HepG2 (cell line): Measurements from ENCODE around the gene CLDN9. TPM values are rescaled to one million over a fixed set of nuclear protein-coding genes. Genes with fewer than 3 reads are reported as not detected.

Experiments
- AHDC1 ChIP-seq: sonication (generic); formaldehyde crosslinking; IDR thresholded peaks from 2 replicates; pipeline ENCODE4 v1.5.1; 2020; ENCODE audit warnings: mild to moderate bottlenecking, missing genetic modification reagents, borderline replicate concordance
- GRHL1 ChIP-seq: sonication (generic); formaldehyde crosslinking; conservative IDR thresholded peaks from 2 replicates; pipeline ENCODE4 v1.8.0; 2022; ENCODE audit warnings: missing genetic modification reagents
- SKIL ChIP-seq: sonication (generic); formaldehyde crosslinking; IDR thresholded peaks from 2 replicates; pipeline ENCODE4 v1.8.0; 2022; ENCODE audit warnings: missing genetic modification reagents, mild to moderate bottlenecking, moderate library complexity, borderline replicate concordance
- ZFAT ChIP-seq: sonication (generic); formaldehyde crosslinking; conservative IDR thresholded peaks from 2 replicates; pipeline ENCODE4 v1.8.1; 2023; ENCODE audit warnings: missing genetic modification reagents, inconsistent platforms
- ZNF142 ChIP-seq: sonication (generic); formaldehyde crosslinking; IDR thresholded peaks from 2 replicates; pipeline ENCODE4 v1.4.0; 2020; ENCODE audit warnings: missing genetic modification reagents
- ZNF576 ChIP-seq: sonication (generic); formaldehyde crosslinking; IDR thresholded peaks from 2 replicates; pipeline ENCODE4 v1.4.0; 2020; ENCODE audit warnings: mild to moderate bottlenecking, missing genetic modification reagents
- polyA plus RNA-seq, 8 experiments: library from polyadenylated mRNA; depleted of rRNA in 3 of 8; stranded (reverse) in 7 of 8; unstranded in 1 of 8; fragments of >200 nt; fragmentation: Illumina TruSeq in 4 of 8; extraction: Trizol in 4 of 8; gene quantifications; 2 replicates each; pipeline versions ENCODE4 v1.2.1 to v1.2.3, GENCODE V29; 2011 to 2016; ENCODE audit warnings: low read depth in 4 of 8, missing spikeins in 1 of 8, mixed read lengths in 1 of 8; ENCODE audit not compliant: insufficient read depth in 1 of 8
- total RNA-seq, 5 experiments: library from RNA; depleted of rRNA; stranded (reverse); fragments of >200 nt; fragmentation: Illumina TruSeq; extraction: Trizol; gene quantifications; 2 replicates each; pipeline ENCODE4 v1.2.3, GENCODE V29; 2016; ENCODE audit warnings: low read depth in 1 of 5
- TF ChIP-seq, protein P1 (sequence below): sonication (generic); formaldehyde crosslinking; IDR thresholded peaks from 2 replicates; pipeline ENCODE4 v1.5.0; 2020; ENCODE audit warnings: mild to moderate bottlenecking, missing genetic modification reagents

Gene CLDN9
- total and polyA plus RNA-seq, 2 of the 13 experiments (the other 11 are each of a cell fraction or from before 2014, with no cell fraction given), result 0.15 to 0.26 TPM

DNA sequence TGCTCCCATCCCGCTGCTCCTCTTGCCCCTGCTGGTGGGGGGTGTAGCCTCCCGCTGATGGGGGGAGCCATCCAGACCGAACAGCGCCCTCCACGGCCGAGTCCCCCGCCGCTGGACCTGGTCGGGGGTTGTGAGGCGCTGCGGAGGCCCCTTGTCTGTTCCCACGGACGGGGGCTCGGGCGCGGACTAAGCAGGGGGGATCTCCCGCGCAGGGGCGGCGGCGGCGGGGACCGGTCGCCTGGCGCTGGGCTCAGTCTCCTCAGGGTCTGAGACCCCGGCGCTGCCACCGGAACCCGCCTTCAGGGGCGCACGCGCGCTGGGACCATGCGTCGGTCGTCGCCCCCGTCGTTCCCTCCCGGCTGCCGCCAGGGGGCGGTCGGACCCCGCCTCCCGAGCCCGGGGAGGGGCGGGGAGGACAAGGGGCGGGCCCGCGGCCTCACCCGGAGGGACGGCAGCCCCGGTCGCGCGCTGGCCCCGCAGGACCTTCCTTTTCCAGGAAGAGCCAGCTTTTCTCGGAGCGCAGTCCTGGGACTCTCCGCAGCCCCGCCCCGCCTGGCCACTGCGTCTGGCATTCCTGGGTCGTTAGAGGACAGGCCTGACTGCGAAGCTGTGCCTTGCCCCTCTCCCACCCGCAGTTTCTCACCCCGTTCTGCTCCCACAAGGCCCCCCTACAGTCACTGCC, 46.5 kb downstream of the CLDN9 start (continued):
- TF ChIP-seq ZNF142 (CRISPR knock-in tag) (peak; percentile 36; the same call in 1 of the 2 replicates), ZFAT (CRISPR knock-in tag) (no peak), AHDC1 (CRISPR knock-in tag) (no peak), GRHL1 (CRISPR knock-in tag) (no peak), ZNF576 (no peak; the same call in 1 of the 2 replicates), SKIL (no peak)
- TF ChIP-seq, protein P1, sequence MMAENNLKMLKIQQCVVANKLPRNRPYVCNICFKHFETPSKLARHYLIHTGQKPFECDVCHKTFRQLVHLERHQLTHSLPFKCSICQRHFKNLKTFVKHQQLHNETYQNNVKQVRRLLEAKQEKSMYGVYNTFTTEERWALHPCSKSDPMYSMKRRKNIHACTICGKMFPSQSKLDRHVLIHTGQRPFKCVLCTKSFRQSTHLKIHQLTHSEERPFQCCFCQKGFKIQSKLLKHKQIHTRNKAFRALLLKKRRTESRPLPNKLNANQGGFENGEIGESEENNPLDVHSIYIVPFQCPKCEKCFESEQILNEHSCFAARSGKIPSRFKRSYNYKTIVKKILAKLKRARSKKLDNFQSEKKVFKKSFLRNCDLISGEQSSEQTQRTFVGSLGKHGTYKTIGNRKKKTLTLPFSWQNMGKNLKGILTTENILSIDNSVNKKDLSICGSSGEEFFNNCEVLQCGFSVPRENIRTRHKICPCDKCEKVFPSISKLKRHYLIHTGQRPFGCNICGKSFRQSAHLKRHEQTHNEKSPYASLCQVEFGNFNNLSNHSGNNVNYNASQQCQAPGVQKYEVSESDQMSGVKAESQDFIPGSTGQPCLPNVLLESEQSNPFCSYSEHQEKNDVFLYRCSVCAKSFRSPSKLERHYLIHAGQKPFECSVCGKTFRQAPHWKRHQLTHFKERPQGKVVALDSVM (CRISPR knock-in tag), result peak; percentile 78
